ENCODE results near the gene PPP1R3G. TPM values are rescaled to one million over a fixed set of nuclear protein-coding genes. Genes with fewer than 3 reads are reported as not detected.
"Not testable (repeated sequence)": the region's sequence is repeated elsewhere in the genome, so short reads cannot be mapped to it uniquely, and the experiment has no call there.

Gene PPP1R3G
- total and polyA plus RNA-seq, 3 donors from 2014 or later: 0.55 to 1.3 (median 0.93) TPM

DNA sequence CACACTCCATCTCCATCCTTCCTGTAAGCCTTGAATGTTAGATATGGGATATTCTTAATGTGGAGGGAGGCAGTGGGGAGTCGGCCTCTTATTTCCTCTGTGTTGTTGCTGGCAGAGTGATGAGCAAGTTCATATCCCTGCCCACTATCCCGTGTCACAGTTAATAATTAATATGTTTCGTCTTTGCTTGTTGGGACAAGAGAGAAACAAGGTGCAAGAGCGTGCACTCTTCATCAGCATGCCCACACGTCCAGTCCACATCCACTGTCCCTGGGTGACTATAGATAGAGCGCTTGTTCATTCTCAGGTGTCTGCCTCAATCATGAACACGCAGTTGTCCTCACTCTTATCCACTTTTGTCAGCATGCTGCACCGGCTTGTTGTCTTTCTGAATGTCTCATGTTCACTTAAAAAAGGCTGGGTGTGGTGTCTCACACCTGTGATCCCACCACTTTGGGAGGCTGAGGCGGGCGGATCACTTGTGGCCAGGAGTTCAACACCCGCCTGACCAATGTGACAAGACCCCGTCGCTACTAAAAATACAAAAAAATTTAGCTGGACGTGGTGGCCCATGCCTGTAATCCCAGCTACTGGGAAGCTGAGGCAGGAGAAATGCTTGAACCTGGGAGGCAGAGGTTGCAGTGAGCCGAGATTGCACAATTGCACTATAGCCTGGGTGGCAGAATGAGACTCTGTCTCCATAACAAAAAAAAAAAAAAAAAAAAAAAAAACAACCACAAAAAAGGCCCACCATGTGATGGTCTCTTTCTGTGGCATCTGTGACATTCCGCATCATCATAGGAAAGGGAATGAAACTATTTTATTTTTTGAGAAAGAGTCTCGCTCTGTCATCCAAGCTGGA, 34.2 kb downstream of the PPP1R3G start:
- H3K27me3 ChIP-seq: no peaks in the 10 kb centered on the region
- DNase-seq: no peak
- 82 to 90% methylated on average over 17 of the region's 17 CpGs for WGBS, 2 donors
- H3K4me3 ChIP-seq: no peak overlapping the region
- H3K9me3 ChIP-seq: no peaks in the 10 kb centered on the region
- no peak overlapping the region for H3K27ac ChIP-seq
- TF ChIP-seq, protein P1, sequence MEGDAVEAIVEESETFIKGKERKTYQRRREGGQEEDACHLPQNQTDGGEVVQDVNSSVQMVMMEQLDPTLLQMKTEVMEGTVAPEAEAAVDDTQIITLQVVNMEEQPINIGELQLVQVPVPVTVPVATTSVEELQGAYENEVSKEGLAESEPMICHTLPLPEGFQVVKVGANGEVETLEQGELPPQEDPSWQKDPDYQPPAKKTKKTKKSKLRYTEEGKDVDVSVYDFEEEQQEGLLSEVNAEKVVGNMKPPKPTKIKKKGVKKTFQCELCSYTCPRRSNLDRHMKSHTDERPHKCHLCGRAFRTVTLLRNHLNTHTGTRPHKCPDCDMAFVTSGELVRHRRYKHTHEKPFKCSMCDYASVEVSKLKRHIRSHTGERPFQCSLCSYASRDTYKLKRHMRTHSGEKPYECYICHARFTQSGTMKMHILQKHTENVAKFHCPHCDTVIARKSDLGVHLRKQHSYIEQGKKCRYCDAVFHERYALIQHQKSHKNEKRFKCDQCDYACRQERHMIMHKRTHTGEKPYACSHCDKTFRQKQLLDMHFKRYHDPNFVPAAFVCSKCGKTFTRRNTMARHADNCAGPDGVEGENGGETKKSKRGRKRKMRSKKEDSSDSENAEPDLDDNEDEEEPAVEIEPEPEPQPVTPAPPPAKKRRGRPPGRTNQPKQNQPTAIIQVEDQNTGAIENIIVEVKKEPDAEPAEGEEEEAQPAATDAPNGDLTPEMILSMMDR (IDR thresholded peaks at IDR 0.05): no peak
- TF ChIP-seq POLR2A (IDR thresholded peaks at IDR 0.05): no peak
- intact Hi-C loops (cut with DNase I; ENCODE audit: low total_unique reads): no loop called here
- H3K36me3 ChIP-seq (ENCODE audit: low read depth, missing control alignments): no peaks in the 10 kb centered on the region
- H3K4me1 ChIP-seq: no peaks in the 10 kb centered on the region

DNA sequence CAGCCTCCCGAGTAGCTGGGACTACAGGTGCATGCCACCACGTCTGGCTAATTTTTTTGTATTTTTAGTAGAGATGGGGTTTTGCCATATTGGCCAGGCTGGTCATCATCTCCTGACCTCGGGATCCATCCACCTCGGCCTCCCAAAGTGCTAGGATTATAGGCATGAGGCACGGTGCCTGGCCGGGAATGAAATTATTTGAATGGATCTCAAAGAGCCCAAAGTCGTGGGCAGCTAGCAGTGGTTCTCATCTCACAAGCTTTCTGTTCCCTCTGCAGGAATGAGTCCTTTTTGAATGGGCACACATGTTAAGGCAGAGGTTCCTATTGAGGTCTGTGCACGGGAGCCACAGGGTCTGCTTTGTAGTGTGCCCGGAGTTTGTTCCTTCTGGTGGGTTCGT, 34.9 kb downstream of the PPP1R3G start:
- DNase-seq: no peak
- no peaks in the 10 kb centered on the region for H3K36me3 ChIP-seq (ENCODE audit: low read depth, missing control alignments)
- TF ChIP-seq POLR2A (IDR thresholded peaks at IDR 0.05): no peak
- TF ChIP-seq, protein P1 (IDR thresholded peaks at IDR 0.05): no peak
- no peaks in the 10 kb centered on the region for H3K27me3 ChIP-seq
- H3K4me1 ChIP-seq: no peaks in the 10 kb centered on the region
- H3K4me3 ChIP-seq: no peak overlapping the region
- H3K9me3 ChIP-seq: no peaks in the 10 kb centered on the region
- WGBS, 2 donors: 76 to 85% methylated on average over 10 of the region's 10 CpGs
- H3K27ac ChIP-seq: no peak overlapping the region
- intact Hi-C loops (cut with DNase I; ENCODE audit: low total_unique reads): no loop called here

DNA sequence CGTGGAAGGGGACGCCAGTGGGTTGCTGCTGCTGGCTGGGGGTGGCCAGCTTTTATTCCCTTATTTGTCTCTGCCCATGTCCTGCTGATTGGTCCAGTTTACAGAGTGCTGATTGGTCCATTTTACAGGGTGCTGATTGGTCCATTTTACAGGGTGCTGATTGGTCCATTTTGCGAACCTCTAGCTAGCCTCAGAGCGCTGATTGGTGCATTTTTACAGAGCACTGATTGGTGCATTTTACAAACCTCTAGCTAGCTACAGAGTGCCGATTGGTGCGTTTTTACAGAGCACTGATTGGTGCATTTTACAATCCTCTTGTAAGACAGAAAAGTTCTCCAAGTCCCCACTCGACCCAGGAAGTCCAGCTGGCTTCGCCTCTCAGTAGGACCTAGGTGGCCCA, 35.4 kb downstream of the PPP1R3G start:
- intact Hi-C loops (cut with DNase I; ENCODE audit: low total_unique reads); H3K27ac ChIP-seq; H3K4me1 ChIP-seq; H3K27me3 ChIP-seq; H3K36me3 ChIP-seq (ENCODE audit: low read depth, missing control alignments); H3K9me3 ChIP-seq; H3K4me3 ChIP-seq: not testable (repeated sequence)
- 87 to 89% methylated on average over 8 of the region's 8 CpGs for WGBS, 2 donors
- peak; percentile 59 for DNase-seq

DNA sequence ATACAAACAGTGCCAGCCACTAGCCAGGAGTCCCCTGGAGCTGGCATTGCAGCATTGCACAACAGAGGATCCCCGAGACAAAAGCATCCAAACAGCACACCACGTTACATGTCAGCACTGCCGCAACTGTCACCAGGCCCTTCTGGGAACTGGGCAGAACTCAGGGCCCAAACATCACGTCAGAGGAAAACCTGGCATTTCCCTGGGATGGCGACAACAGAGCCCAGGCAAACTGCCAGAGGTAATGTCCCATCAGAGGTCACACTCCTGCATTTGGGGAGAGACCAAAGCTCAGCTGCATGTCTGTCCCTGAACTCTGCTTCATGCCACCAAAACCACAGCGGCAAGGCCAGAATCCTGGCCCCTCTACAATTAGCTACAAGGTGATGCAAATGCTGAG, 36.3 kb downstream of the PPP1R3G start:
- TF ChIP-seq, protein P1 (IDR thresholded peaks at IDR 0.05): no peak
- no peak for TF ChIP-seq POLR2A (IDR thresholded peaks at IDR 0.05)
- intact Hi-C loops (cut with DNase I; ENCODE audit: low total_unique reads): no loop called here
- Histone ChIP-seq H3K36me3 (ENCODE audit: low read depth, missing control alignments) (no peaks in the 10 kb centered on the region), H3K27me3 (no peaks in the 10 kb centered on the region), H3K27ac (no peak overlapping the region), H3K4me1 (no peaks in the 10 kb centered on the region), H3K9me3 (no peaks in the 10 kb centered on the region), H3K4me3 (no peak overlapping the region)
- no peak for DNase-seq
- 93 to 96% methylated on average over 5 to 6 of the region's 6 CpGs for WGBS, 2 donors

DNA sequence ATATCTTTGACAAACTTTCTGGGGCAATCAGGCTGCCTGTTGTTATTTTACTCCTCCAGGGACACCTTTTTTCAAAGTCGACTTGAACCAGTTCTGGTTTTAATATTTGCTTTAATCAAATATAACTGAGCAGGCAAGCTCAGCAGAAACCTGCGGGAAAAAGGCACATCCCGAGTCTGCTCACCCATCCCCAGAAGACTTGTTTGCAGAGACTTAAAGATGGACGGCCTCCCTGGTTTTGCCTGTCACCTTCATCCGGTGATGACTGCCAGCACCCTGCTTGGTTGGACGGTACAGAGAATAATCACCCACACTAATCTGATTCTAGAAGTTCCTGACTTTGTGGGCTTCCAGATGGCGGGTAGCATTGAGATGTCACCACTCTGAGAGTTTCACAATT, 36.8 kb downstream of the PPP1R3G start:
- intact Hi-C loops (cut with DNase I; ENCODE audit: low total_unique reads): no loop called here
- Histone ChIP-seq H3K9me3 (no peaks in the 10 kb centered on the region), H3K27ac (no peak overlapping the region), H3K36me3 (ENCODE audit: low read depth, missing control alignments) (no peaks in the 10 kb centered on the region), H3K4me3 (no peak overlapping the region), H3K4me1 (no peaks in the 10 kb centered on the region), H3K27me3 (no peaks in the 10 kb centered on the region)
- no peak for DNase-seq
- no peak for TF ChIP-seq POLR2A (IDR thresholded peaks at IDR 0.05)
- TF ChIP-seq, protein P1 (IDR thresholded peaks at IDR 0.05): no peak
- 92 to 94% methylated on average over 7 of the region's 7 CpGs for WGBS, 2 donors

All from testis (tissue), 3 donors.